GM06990 (cell line): ENCODE results near the gene IFT80.
"Not testable (repeated sequence)": the region's sequence is repeated elsewhere in the genome, so short reads cannot be mapped to it uniquely, and the experiment has no call there.

Source experiments
- DNase-seq: peaks from one replicate; pipeline ENCODE4 v3.0.0-alpha.2; 2011; ENCODE audit not compliant: insufficient read length; ENCODE audit errors: extremely low read depth
- H3K27me3 ChIP-seq: replicated peaks from 2 replicates; pipeline ENCODE4 v1.6.0; 2011; ENCODE audit warnings: low read length; ENCODE audit not compliant: control insufficient read depth, insufficient read depth
- H3K36me3 ChIP-seq: 2 replicates; pipeline ENCODE4 v1.5.1; 2011; ENCODE audit warnings: low read length; ENCODE audit not compliant: control insufficient read depth, insufficient read depth
- H3K4me3 ChIP-seq: replicated peaks from 2 replicates; pipeline ENCODE4 v1.5.1; 2011; ENCODE audit warnings: low read depth, mild to moderate bottlenecking, control low read depth, low read length
- CTCF ChIP-seq: IDR thresholded peaks from 2 replicates; pipeline ENCODE4 v1.5.1; 2011; ENCODE audit warnings: low read length, control low read depth, mild to moderate bottlenecking, inconsistent platforms; ENCODE audit not compliant: insufficient read depth, poor library complexity, severe bottlenecking

IFT80 gene

DNA sequence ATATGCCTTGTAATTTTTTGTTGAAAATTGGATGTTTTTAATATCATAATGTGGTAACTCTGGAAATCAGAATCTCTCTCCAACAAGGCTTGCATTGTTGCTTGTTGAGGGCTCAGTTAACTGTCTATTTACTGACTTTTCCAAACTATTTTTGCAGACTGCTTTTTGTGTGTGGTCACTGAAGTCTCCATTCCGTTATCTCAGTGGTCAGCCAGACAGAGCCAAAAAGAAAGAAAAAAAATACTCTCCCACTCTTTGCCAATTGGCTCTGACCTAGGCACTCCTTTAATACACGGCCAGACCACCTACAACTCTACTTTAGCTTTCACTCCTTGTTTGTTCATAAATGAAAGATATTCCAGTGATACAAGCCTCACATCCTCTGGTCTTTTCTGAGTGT, 52.5 kb downstream of the IFT80 start:
- Histone ChIP-seq H3K4me3 (no peak overlapping the region), H3K27me3 (no peaks in the 10 kb centered on the region), H3K36me3 (no peaks in the 10 kb centered on the region)
- DNase-seq, result no peak
- no peak for TF ChIP-seq CTCF

- DNase-seq, result no peak
Measured at GRCh38 chr3:160343132-160343531, 55.9 kb downstream of the IFT80 start.

DNA sequence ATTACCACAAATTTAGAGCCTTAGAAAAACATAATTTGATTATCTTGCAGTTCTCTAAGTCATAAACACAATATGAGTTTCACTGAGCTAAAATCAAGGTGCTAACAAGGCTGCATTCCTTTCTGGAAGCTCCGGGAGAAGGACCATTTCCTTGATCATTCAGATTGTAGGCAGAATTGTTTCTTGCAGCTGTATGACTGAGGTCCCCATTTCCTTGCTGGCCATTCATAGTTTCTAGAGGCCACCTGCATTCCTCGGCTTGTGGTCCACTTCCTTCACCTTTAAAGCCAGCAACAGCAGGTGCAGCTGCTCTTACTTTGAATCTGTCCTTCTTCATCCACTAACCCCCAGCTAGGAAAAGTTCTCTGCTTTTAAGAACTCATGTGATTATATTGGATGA, 58.7 kb downstream of the IFT80 start:
- Histone ChIP-seq H3K27me3 (no peaks in the 10 kb centered on the region), H3K4me3 (no peak overlapping the region), H3K36me3 (no peaks in the 10 kb centered on the region)
- TF ChIP-seq CTCF, result no peak
- DNase-seq, result no peak

More at GRCh38 chr3:160343132-160343531, 55.9 kb downstream of the IFT80 start:
- Histone ChIP-seq H3K4me3 (no peak overlapping the region), H3K36me3 (no peaks in the 10 kb centered on the region), H3K27me3 (no peaks in the 10 kb centered on the region)
- TF ChIP-seq CTCF, result peak; percentile 4

DNA sequence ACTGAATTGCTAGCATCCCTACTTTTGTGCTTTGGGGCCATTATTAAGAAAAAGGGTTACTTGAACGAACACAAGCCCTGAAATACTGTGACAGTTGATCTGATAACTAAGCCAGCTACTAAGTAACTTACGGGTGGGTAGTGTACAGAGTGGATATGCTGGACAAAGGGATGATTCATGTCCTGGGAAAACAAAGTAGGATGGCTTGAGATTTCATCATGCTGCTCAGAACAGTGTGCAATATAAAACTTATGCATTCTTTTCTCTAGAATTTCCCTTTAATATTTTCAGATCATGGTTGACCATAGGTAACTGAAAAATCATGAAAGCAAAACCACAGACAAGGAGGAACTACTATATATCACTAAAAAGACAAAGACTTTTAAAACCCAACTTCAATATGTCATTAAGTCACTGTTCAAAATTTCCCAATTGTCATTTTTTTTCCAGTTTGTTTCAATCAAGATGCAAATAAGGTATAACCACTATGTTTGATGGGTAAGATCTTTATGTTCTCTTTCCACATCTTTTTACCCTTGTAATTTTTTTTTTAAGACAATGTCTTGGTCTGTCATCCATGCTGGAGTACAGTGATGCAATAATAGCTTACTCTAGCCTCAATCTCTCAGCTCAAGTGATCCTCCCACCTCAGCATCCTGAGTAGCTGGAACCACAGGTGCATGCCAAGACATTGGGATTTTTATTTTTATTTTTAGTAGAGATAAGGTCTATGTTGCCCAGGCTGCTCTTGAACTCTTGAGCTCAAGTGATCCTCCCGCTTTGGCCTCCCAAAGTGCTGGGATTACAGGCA, 67.7 kb downstream of the IFT80 start:
- no peak for TF ChIP-seq CTCF
- no peaks in the 10 kb centered on the region for H3K27me3 ChIP-seq
- no peak overlapping the region for H3K4me3 ChIP-seq
- H3K36me3 ChIP-seq, result no peaks in the 10 kb centered on the region
- DNase-seq, result no peak

DNA sequence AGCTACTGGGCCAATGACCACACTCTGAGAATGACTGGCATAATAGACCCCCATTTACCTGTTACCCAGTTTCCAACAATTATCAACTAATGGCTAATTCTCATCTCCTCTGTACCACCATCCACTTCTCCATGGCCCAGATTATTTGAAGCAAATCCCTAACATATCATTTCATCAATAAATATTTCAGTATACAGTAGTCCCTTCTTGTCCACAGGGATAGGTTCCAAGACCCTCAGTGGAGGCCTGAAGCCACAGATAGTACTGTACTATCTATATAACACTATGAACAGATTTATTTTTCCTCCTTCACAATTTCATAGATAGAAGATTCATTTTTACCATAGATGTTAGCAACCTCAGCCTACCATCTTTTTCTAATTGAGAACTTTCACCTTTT, 68.3 kb downstream of the IFT80 start:
- H3K4me3 ChIP-seq, result no peak overlapping the region
- no peaks in the 10 kb centered on the region for H3K36me3 ChIP-seq
- no peak for TF ChIP-seq CTCF
- no peaks in the 10 kb centered on the region for H3K27me3 ChIP-seq
- no peak for DNase-seq

GRCh38 chr3:160330109-160330508, 68.9 kb downstream of the IFT80 start:
- no peak for TF ChIP-seq CTCF
- Histone ChIP-seq H3K4me3 (no peak overlapping the region), H3K27me3 (no peaks in the 10 kb centered on the region), H3K36me3 (no peaks in the 10 kb centered on the region)
- DNase-seq, result no peak

DNA sequence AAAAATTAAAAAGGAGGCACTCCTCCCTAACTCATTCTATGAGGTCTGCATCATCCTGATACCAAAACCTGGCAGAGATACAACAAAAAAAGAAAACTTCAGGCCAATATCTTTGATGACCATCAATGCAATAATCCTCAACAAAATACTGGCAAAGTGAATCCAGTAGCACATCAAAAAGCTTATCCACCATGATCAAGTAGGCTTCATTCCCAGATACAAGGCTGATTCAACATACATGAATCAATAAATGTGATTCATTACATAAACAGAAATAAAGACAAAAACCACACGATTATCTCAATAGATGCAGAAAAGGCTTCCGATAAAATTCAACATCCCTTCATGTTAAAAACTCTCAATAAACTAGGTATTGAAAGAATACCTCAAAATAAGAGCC, 72.7 kb downstream of the IFT80 start:
- not testable (repeated sequence) for DNase-seq, H3K27me3 ChIP-seq, H3K4me3 ChIP-seq, H3K36me3 ChIP-seq

DNA sequence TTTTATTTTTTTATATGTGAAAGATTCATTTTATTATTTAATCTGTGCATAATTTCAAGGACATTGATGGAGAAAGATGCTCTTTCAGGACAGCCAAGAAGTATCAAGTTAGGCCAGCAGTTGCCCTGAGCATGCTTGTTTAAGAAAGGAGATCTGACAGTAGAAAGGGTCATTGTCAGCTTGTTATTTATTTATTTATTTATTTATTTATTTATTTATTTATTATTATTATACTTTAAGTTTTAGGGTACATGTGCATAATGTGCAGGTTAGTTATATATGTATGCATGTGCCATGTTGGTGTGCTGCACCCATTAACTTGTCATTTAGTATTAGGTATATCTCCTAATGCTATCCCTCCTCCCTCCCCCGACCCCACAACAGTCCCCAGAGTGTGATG, 77.2 kb downstream of the IFT80 start:
- not testable (repeated sequence) for DNase-seq, H3K36me3 ChIP-seq, H3K27me3 ChIP-seq, H3K4me3 ChIP-seq
